Lower leg skin (tissue), 4 donors: ENCODE measurements around the gene TMEM242. TPM values are rescaled to one million over a fixed set of nuclear protein-coding genes. Genes with fewer than 3 reads are reported as not detected.

Experiments used
- DNase-seq, 2 donors: peaks; one replicate each; pipeline ENCODE4 v3.0.0-alpha.2; 2019; ENCODE audit warnings: low spot score in 2 of 2
- H3K4me3 ChIP-seq: fragments of 200-600 bp; sonication (generic); 2 replicates; pipeline ENCODE4 v1.5.1; 2017; ENCODE audit warnings: mild to moderate bottlenecking, low read depth; ENCODE audit not compliant: poor library complexity, severe bottlenecking
- CTCF ChIP-seq, 3 donors: fragments of 450-650 bp; IDR thresholded peaks; one replicate each; pipeline ENCODE4 v1.5.1; 2016; ENCODE audit warnings: antibody characterized with exemption in 3 of 3, mild to moderate bottlenecking in 3 of 3, moderate library complexity in 2 of 3
- POLR2A ChIP-seq, 2 donors: fragments of 450-650 bp; IDR thresholded peaks; one replicate each; pipeline ENCODE4 v1.6.1; 2016 to 2017; ENCODE audit warnings: antibody characterized with exemption in 2 of 2, mild to moderate bottlenecking in 1 of 2, moderate library complexity in 1 of 2
- WGBS, 2 donors: methylation state at CpG; one replicate each; pipeline ENCODE4 v1.1.5; 2018; 5-methylcytosine and 5-hydroxymethylcytosine counted together
- intact Hi-C: fragments of 100-400 bp; cut with DNase I; formaldehyde crosslinking; loops from one replicate; pipeline ENCODE4 v1.15.0; 2023; ENCODE audit warnings: low total_unique reads
- total RNA-seq, 4 donors: library from RNA; depleted of rRNA; stranded (reverse); fragments of >200 nt; gene quantifications; one replicate each; pipeline ENCODE4 v1.1.0, GENCODE V29; 2016

The TMEM242 gene
- total RNA-seq, 4 donors from 2014 or later, result 4.5 to 6.7 (median 4.8) TPM

- intact Hi-C loops, result no loop called here
- WGBS, 2 donors, result 92 to 93% methylated on average over 12 of the region's 12 CpGs
- TF ChIP-seq POLR2A (IDR thresholded peaks at IDR 0.05) (no peak), CTCF (IDR thresholded peaks at IDR 0.05) (no peak)
- DNase-seq, result no peak
- H3K4me3 ChIP-seq, result no peak overlapping the region
These were observed 22.9 kb downstream of the TMEM242 start for GRCh38 chr6:157300436-157300835.

GRCh38 chr6:157300006-157300405 is 23.3 kb downstream of the TMEM242 start:
- intact Hi-C loops, result no loop called here
- WGBS, 2 donors, result 97% methylated on average over 20 of the region's 20 CpGs
- DNase-seq, result peak in 1 of 2 donors; percentile 82
- TF ChIP-seq CTCF (IDR thresholded peaks at IDR 0.05) (no peak), POLR2A (IDR thresholded peaks at IDR 0.05) (no peak)
- no peak overlapping the region for H3K4me3 ChIP-seq

GRCh38 chr6:157298216-157298724 is 25.0 kb downstream of the TMEM242 start:
- whole genome bisulfite sequencing, 2 donors, result 44 to 50% methylated on average over 9 of the region's 9 CpGs
- DNase-seq, result no peak
- intact Hi-C loops, result no loop called here
- TF ChIP-seq CTCF (IDR thresholded peaks at IDR 0.05), result no peak
- TF ChIP-seq POLR2A (IDR thresholded peaks at IDR 0.05), result no peak
- H3K4me3 ChIP-seq, result no peak overlapping the region

- TF ChIP-seq POLR2A (IDR thresholded peaks at IDR 0.05) (no peak), CTCF (IDR thresholded peaks at IDR 0.05) (no peak)
- intact Hi-C loops, result no loop called here
- WGBS, 2 donors, result 93 to 96% methylated on average over 2 of the region's 2 CpGs
- no peak overlapping the region for H3K4me3 ChIP-seq
- no peak for DNase-seq
These were observed 28.7 kb downstream of the TMEM242 start for GRCh38 chr6:157294654-157295053.

- WGBS, 2 donors, result 87 to 95% methylated on average over 6 of the region's 6 CpGs
- no peak for DNase-seq
- TF ChIP-seq POLR2A (IDR thresholded peaks at IDR 0.05) (no peak), CTCF (IDR thresholded peaks at IDR 0.05) (no peak)
- intact Hi-C loops, result no loop called here
- H3K4me3 ChIP-seq, result no peak overlapping the region
These were observed 29.5 kb downstream of the TMEM242 start for GRCh38 chr6:157293780-157294179.

GRCh38 chr6:157292202-157292601 is 31.1 kb downstream of the TMEM242 start:
- 83 to 90% methylated on average over 1 of the region's 1 CpG for WGBS, 2 donors
- no peak overlapping the region for H3K4me3 ChIP-seq
- intact Hi-C loops, result no loop called here
- no peak for DNase-seq
- TF ChIP-seq POLR2A (IDR thresholded peaks at IDR 0.05), result no peak
- TF ChIP-seq CTCF (IDR thresholded peaks at IDR 0.05), result no peak
